GM23338 (cell line): ENCODE measurements around the gene SORBS2. TPM values are rescaled to one million over a fixed set of nuclear protein-coding genes. Genes with fewer than 3 reads are reported as not detected.

Experiments used
- ATAC-seq: fragments of 200-7000 bp; cut with Tn5 transposase; 3 replicates; pipeline ENCODE4 v1.9.1; 2020
- DNase-seq: peaks from one replicate; pipeline ENCODE4 v3.0.0-alpha.2; 2015; ENCODE audit warnings: low spot score
- H2AFZ ChIP-seq: fragments of 200-600 bp; sonication (generic); 2 replicates; pipeline ENCODE4 v1.8.0; 2016; ENCODE audit warnings: antibody characterized with exemption, mild to moderate bottlenecking, moderate library complexity
- H3F3A ChIP-seq: fragments of 200-600 bp; sonication (generic); replicated peaks from 2 replicates; pipeline ENCODE4 v1.8.0; 2017; ENCODE audit warnings: antibody characterized with exemption, mixed run types, low read depth
- H3K27ac ChIP-seq: fragments of 200-600 bp; sonication (generic); 2 replicates; pipeline ENCODE4 v1.6.1; 2016; ENCODE audit warnings: low read depth
- H3K27me3 ChIP-seq: fragments of 200-600 bp; sonication (generic); 2 replicates; pipeline ENCODE4 v1.8.0; 2016; ENCODE audit warnings: mild to moderate bottlenecking, mixed run types, moderate library complexity; ENCODE audit not compliant: insufficient read depth
- H3K36me3 ChIP-seq: fragments of 200-600 bp; sonication (generic); 2 replicates; pipeline ENCODE4 v1.8.0; 2016; ENCODE audit warnings: mild to moderate bottlenecking; ENCODE audit not compliant: insufficient read depth
- H3K4me1 ChIP-seq: fragments of 200-600 bp; sonication (generic); 2 replicates; pipeline ENCODE4 v1.8.0; 2016; ENCODE audit warnings: mild to moderate bottlenecking, moderate library complexity; ENCODE audit not compliant: insufficient read depth
- H3K4me2 ChIP-seq: fragments of 200-600 bp; sonication (generic); 2 replicates; pipeline ENCODE4 v1.7.1; 2017; ENCODE audit warnings: mixed run types
- H3K4me3 ChIP-seq: fragments of 200-600 bp; sonication (generic); 2 replicates; pipeline ENCODE4 v1.6.1; 2016; ENCODE audit warnings: mixed run types
- H3K79me2 ChIP-seq: fragments of 200-600 bp; sonication (generic); replicated peaks from 2 replicates; pipeline ENCODE4 v1.8.0; 2017; ENCODE audit warnings: mild to moderate bottlenecking; ENCODE audit not compliant: insufficient read depth
- H3K9me2 ChIP-seq: fragments of 200-600 bp; sonication (generic); 2 replicates; pipeline ENCODE4 v1.8.0; 2017; ENCODE audit not compliant: insufficient read depth
- H4K20me1 ChIP-seq: fragments of 200-600 bp; sonication (generic); replicated peaks from 2 replicates; pipeline ENCODE4 v1.8.0; 2017; ENCODE audit warnings: mild to moderate bottlenecking; ENCODE audit not compliant: insufficient read depth
- H3K27ac Mint-ChIP-seq: 2 replicates; pipeline ENCODE4 v1.8.0; 2020; ENCODE audit warnings: inconsistent platforms, mild to moderate bottlenecking, moderate library complexity, mixed read lengths
- H3K27me3 Mint-ChIP-seq: 3 replicates; pipeline ENCODE4 v1.8.0; 2022; ENCODE audit warnings: low read depth, mild to moderate bottlenecking, moderate library complexity, mixed read lengths, inconsistent platforms; ENCODE audit not compliant: insufficient read depth, poor library complexity
- H3K36me3 Mint-ChIP-seq: 3 replicates; pipeline ENCODE4 v1.8.0; 2021; ENCODE audit warnings: low read depth, mild to moderate bottlenecking, inconsistent platforms, moderate library complexity, mixed read lengths
- H3K4me1 Mint-ChIP-seq: 3 replicates; pipeline ENCODE4 v1.8.0; 2020; ENCODE audit warnings: mild to moderate bottlenecking, inconsistent platforms, mixed read lengths
- H3K4me3 Mint-ChIP-seq: 3 replicates; pipeline ENCODE4 v1.8.0; 2021; ENCODE audit warnings: moderate library complexity, mild to moderate bottlenecking, inconsistent platforms, mixed read lengths
- H3K9me3 Mint-ChIP-seq: 3 replicates; pipeline ENCODE4 v1.8.0; 2020; ENCODE audit warnings: moderate library complexity, mild to moderate bottlenecking, inconsistent platforms, mixed read lengths
- CREB1 ChIP-seq: fragments of 250-450 bp; sonication (Bioruptor Pico); IDR thresholded peaks from 2 replicates; pipeline ENCODE4 v1.5.0; 2020; ENCODE audit warnings: low read depth, mild to moderate bottlenecking, moderate library complexity
- CTCF ChIP-seq, 2 experiments: fragments of 200-600 bp in 1 of 2; sonication (generic) in 1 of 2; conservative IDR thresholded peaks; 2 replicates each; pipeline versions ENCODE4 v1.5.1 to v1.6.1; 2016 to 2017; ENCODE audit warnings: antibody characterized with exemption in 2 of 2, low read depth in 2 of 2, mild to moderate bottlenecking in 2 of 2, moderate library complexity in 1 of 2
- JUNB ChIP-seq: IDR thresholded peaks from one replicate; pipeline ENCODE4 v1.6.1; 2016; ENCODE audit warnings: antibody characterized with exemption; ENCODE audit not compliant: unreplicated experiment
- POLR2AphosphoS5 ChIP-seq: IDR thresholded peaks from 2 replicates; pipeline ENCODE4 v1.6.1; 2016; ENCODE audit warnings: antibody characterized with exemption, low read depth
- STAT1 ChIP-seq: IDR thresholded peaks from one replicate; pipeline ENCODE4 v1.6.1; 2016; ENCODE audit warnings: antibody characterized with exemption; ENCODE audit not compliant: unreplicated experiment
- ZNF462 ChIP-seq: fragments of 250-450 bp; sonication (Bioruptor Pico); IDR thresholded peaks from 2 replicates; pipeline ENCODE4 v1.5.0; 2020; ENCODE audit warnings: mild to moderate bottlenecking, moderate library complexity
- polyA plus RNA-seq: library from polyadenylated mRNA; unstranded; fragments of >200 nt; fragmentation: Nextera tagmentation; extraction: Ambion mirVana; gene quantifications from 2 replicates; pipeline ENCODE4 v1.2.1, GENCODE V29; 2016
- total RNA-seq: library from RNA; depleted of rRNA; stranded (reverse); fragments of >200 nt; shearing (Covaris generic); gene quantifications from 2 replicates; pipeline ENCODE4 v1.2.3, GENCODE V29; 2014
- TF ChIP-seq, protein P1 (sequence below): IDR thresholded peaks from one replicate; pipeline ENCODE4 v1.6.1; 2018; ENCODE audit warnings: antibody characterized with exemption; ENCODE audit not compliant: unreplicated experiment

Gene SORBS2
- total and polyA plus RNA-seq, 2 experiments from 2014 or later, result 17.8 to 27.6 TPM

DNA sequence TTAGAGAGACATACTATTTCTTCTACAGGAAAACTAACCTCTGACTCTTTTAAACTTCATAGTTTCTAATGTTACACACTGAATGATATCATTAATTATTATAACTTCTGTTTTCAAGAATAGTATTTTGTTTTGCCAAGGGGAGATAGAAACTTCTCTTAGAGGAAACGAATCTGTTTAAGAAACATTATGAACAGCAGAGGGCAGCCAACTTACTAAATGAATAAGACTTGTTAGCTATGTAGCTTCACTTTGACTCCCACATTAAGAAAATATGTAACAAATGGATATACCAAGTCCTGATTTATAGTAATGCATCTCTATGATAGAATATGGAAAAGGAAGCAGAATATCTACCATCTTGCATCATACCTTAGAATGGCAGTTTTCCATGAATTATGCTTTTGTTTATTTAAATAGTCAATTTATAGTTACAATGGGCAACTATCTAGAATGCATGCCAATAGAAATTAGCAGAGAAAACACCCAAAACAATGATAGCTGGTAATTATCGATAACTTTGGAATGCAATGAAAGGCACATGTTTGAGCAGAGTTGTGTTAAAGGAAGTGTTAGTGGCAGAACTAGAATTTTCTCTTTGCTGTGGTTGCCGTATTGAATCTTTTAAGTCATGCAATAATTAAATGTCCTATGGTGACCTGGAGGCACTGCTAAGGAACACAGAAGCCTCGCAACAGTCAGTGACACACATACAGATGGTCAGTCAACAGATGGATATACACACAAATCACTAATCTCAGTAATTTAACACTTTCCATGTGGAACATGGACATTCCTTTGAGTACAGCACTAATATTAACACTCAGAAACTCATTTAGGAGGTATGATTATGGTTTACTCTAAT is 171.0 kb downstream of the SORBS2 start:
- no peaks in the 10 kb centered on the region for H3K36me3 ChIP-seq

More for the DNA sequence above, 171.0 kb downstream of the SORBS2 start:
- Histone ChIP-seq H3K27ac (peak overlapping the region; percentile 23; the same call in 1 of the 2 replicates), H3F3A (no peaks in the 10 kb centered on the region), H4K20me1 (no peaks in the 10 kb centered on the region), H3K9me2 (peaks cover 2% of the 10 kb centered on the region; the same call in 1 of the 2 replicates), H3K79me2 (no peaks in the 10 kb centered on the region), H3K4me2 (0 out of 2 replicates have a peak overlapping the region, but pooled peaks have one; percentile 9), H3K4me3 (no peak overlapping the region), H3K27me3 (no peaks in the 10 kb centered on the region), H2AFZ (no peak overlapping the region), H3K4me1 (peaks cover 46% of the 10 kb centered on the region)
- Mint-ChIP-seq H3K9me3 (no peaks in the 10 kb centered on the region), H3K27ac (0 out of 2 replicates have a peak overlapping the region, but pooled peaks have one; percentile 37), H3K4me3 (no peak overlapping the region), H3K36me3 (peaks cover 18% of the 10 kb centered on the region), H3K27me3 (peaks cover 2% of the 10 kb centered on the region), H3K4me1 (peaks cover 38% of the 10 kb centered on the region)
- TF ChIP-seq JUNB (no peak), POLR2AphosphoS5 (no peak), STAT1 (no peak), ZNF462 (CRISPR knock-in tag) (no peak), CTCF (conservative IDR thresholded peaks at IDR 0.05; ENCODE audit: low read depth in 2 of 2) (peak; percentile 49 to 67; a peak in 3 of 4 replicates), CREB1 (CRISPR knock-in tag) (no peak)
- TF ChIP-seq, protein P1, sequence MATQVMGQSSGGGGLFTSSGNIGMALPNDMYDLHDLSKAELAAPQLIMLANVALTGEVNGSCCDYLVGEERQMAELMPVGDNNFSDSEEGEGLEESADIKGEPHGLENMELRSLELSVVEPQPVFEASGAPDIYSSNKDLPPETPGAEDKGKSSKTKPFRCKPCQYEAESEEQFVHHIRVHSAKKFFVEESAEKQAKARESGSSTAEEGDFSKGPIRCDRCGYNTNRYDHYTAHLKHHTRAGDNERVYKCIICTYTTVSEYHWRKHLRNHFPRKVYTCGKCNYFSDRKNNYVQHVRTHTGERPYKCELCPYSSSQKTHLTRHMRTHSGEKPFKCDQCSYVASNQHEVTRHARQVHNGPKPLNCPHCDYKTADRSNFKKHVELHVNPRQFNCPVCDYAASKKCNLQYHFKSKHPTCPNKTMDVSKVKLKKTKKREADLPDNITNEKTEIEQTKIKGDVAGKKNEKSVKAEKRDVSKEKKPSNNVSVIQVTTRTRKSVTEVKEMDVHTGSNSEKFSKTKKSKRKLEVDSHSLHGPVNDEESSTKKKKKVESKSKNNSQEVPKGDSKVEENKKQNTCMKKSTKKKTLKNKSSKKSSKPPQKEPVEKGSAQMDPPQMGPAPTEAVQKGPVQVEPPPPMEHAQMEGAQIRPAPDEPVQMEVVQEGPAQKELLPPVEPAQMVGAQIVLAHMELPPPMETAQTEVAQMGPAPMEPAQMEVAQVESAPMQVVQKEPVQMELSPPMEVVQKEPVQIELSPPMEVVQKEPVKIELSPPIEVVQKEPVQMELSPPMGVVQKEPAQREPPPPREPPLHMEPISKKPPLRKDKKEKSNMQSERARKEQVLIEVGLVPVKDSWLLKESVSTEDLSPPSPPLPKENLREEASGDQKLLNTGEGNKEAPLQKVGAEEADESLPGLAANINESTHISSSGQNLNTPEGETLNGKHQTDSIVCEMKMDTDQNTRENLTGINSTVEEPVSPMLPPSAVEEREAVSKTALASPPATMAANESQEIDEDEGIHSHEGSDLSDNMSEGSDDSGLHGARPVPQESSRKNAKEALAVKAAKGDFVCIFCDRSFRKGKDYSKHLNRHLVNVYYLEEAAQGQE, result no peak
- no peak for ATAC-seq
- peak; percentile 85 for DNase-seq
